Endodermal cell (in vitro differentiated cells): ENCODE results near the gene NEDD4L. TPM values are rescaled to one million over a fixed set of nuclear protein-coding genes. Genes with fewer than 3 reads are reported as not detected.

Experiments
- DNase-seq: peaks from one replicate; pipeline ENCODE4 v3.0.0-alpha.2; 2017
- H3K27ac ChIP-seq: 2 replicates; pipeline ENCODE4 v1.5.1; 2013; ENCODE audit warnings: mild to moderate bottlenecking, low read depth, low read length, moderate library complexity
- H3K27me3 ChIP-seq: 2 replicates; pipeline ENCODE4 v1.6.1; 2013; ENCODE audit warnings: mild to moderate bottlenecking, low read length, moderate library complexity; ENCODE audit not compliant: insufficient read depth, control insufficient read depth, poor library complexity, severe bottlenecking
- H3K36me3 ChIP-seq: 2 replicates; pipeline ENCODE4 v1.7.0; 2013; ENCODE audit warnings: mild to moderate bottlenecking, low read length, moderate library complexity; ENCODE audit not compliant: control insufficient read depth, insufficient read depth
- H3K4me1 ChIP-seq: one replicate; pipeline ENCODE4 v1.7.0; 2013; ENCODE audit warnings: low read length; ENCODE audit not compliant: control insufficient read depth, insufficient read depth
- H3K4me3 ChIP-seq: 2 replicates; pipeline ENCODE4 v1.5.1; 2013; ENCODE audit warnings: mild to moderate bottlenecking, low read length, moderate library complexity
- H3K9ac ChIP-seq: 2 replicates; pipeline ENCODE4 v1.6.1; 2013; ENCODE audit warnings: mild to moderate bottlenecking, low read length, moderate library complexity; ENCODE audit not compliant: poor library complexity, severe bottlenecking; ENCODE audit errors: extremely low read depth
- H3K9me3 ChIP-seq: 2 replicates; pipeline ENCODE4 v1.6.1; 2013; ENCODE audit warnings: mild to moderate bottlenecking, low read length, moderate library complexity; ENCODE audit not compliant: control insufficient read depth
- H3K27ac Mint-ChIP-seq: 2 replicates; pipeline ENCODE4 v1.8.0; 2020; ENCODE audit warnings: mixed read lengths
- H3K27me3 Mint-ChIP-seq: 2 replicates; pipeline ENCODE4 v1.8.0; 2021; ENCODE audit warnings: mild to moderate bottlenecking, mixed read lengths; ENCODE audit not compliant: insufficient read depth
- H3K36me3 Mint-ChIP-seq: 2 replicates; pipeline ENCODE4 v1.8.0; 2020; ENCODE audit warnings: low read depth, mixed read lengths
- H3K4me1 Mint-ChIP-seq: 2 replicates; pipeline ENCODE4 v1.8.0; 2020; ENCODE audit warnings: mixed read lengths
- H3K4me3 Mint-ChIP-seq: 2 replicates; pipeline ENCODE4 v1.8.0; 2020; ENCODE audit warnings: mild to moderate bottlenecking, moderate library complexity, mixed read lengths
- H3K9me3 Mint-ChIP-seq: 2 replicates; pipeline ENCODE4 v1.8.0; 2020; ENCODE audit warnings: mild to moderate bottlenecking, mixed read lengths
- CTCF ChIP-seq: fragments of 200-600 bp; sonication (generic); conservative IDR thresholded peaks from 2 replicates; pipeline ENCODE4 v1.5.0; 2021; ENCODE audit warnings: antibody characterized with exemption, mild to moderate bottlenecking
- WGBS, 2 experiments: methylation state at CpG; one replicate each; pipeline versions ENCODE4 v1.1.5 to v1.1.7; 2013; ENCODE audit warnings: missing lambda C conversion rate in 2 of 2, mixed read lengths in 1 of 2; ENCODE audit not compliant: insufficient coverage in 1 of 2, insufficient read length in 1 of 2; 5-methylcytosine and 5-hydroxymethylcytosine counted together
- total RNA-seq, 2 donors: library from RNA; stranded (reverse); fragmentation: NEBNext Ultra II Directional in 1 of 2; extraction: Animal tissue kit (Norgen Biotek cat#: 25700) in 1 of 2; gene quantifications; 2 replicates in 1 of 2; 3 replicates in 1 of 2; pipeline ENCODE4 v1.2.1, GENCODE V29; 2021

NEDD4L gene
- total RNA-seq, 2 donors from 2014 or later: 70.5 to 75.3 TPM

- no peak for DNase-seq
- Histone ChIP-seq H3K4me3 (no peak overlapping the region), H3K27ac (no peak overlapping the region), H3K27me3 (no peaks in the 10 kb centered on the region), H3K4me1 (peaks cover 3% of the 10 kb centered on the region), H3K9me3 (no peaks in the 10 kb centered on the region), H3K36me3 (peaks cover 54% of the 10 kb centered on the region), H3K9ac (no peak overlapping the region)
- no peak for TF ChIP-seq CTCF
- Mint-ChIP-seq H3K27me3 (no peaks in the 10 kb centered on the region), H3K9me3 (no peaks in the 10 kb centered on the region), H3K4me1 (peaks cover 5% of the 10 kb centered on the region), H3K36me3 (peaks cover 33% of the 10 kb centered on the region), H3K27ac (no peak overlapping the region), H3K4me3 (no peak overlapping the region)
- 88 to 99% methylated on average over 1 to 6 of the region's 6 CpGs for WGBS, 2 experiments
Measured at GRCh38 chr18:58363767-58364540, 319.9 kb downstream of the NEDD4L start.

- peak; percentile 49 for TF ChIP-seq CTCF
- Histone ChIP-seq H3K4me3 (no peak overlapping the region), H3K9ac (no peak overlapping the region), H3K27ac (no peak overlapping the region), H3K4me1 (no peaks in the 10 kb centered on the region), H3K9me3 (no peaks in the 10 kb centered on the region), H3K36me3 (peaks cover 55% of the 10 kb centered on the region), H3K27me3 (no peaks in the 10 kb centered on the region)
- WGBS, 2 experiments: 90 to 97% methylated on average over 6 to 7 of the region's 7 CpGs
- Mint-ChIP-seq H3K27ac (no peak overlapping the region), H3K9me3 (no peaks in the 10 kb centered on the region), H3K4me1 (peaks cover 3% of the 10 kb centered on the region), H3K36me3 (peaks cover 41% of the 10 kb centered on the region), H3K27me3 (no peaks in the 10 kb centered on the region), H3K4me3 (no peak overlapping the region)
- DNase-seq: peak; percentile 49
Measured at GRCh38 chr18:58364876-58365528, 321.0 kb downstream of the NEDD4L start.

GRCh38 chr18:58367425-58368140, 323.6 kb downstream of the NEDD4L start:
- H3K27ac Mint-ChIP-seq: no peak overlapping the region
- H3K36me3 Mint-ChIP-seq: peaks cover 56% of the 10 kb centered on the region
- Histone ChIP-seq H3K36me3 (peaks cover 61% of the 10 kb centered on the region), H3K9me3 (no peaks in the 10 kb centered on the region), H3K27ac (no peak overlapping the region), H3K4me1 (no peaks in the 10 kb centered on the region), H3K9ac (no peak overlapping the region), H3K4me3 (no peak overlapping the region), H3K27me3 (no peaks in the 10 kb centered on the region)
- no peak overlapping the region for H3K4me3 Mint-ChIP-seq
- DNase-seq: no peak
- 94 to 97% methylated on average over 6 to 9 of the region's 9 CpGs for WGBS, 2 experiments
- no peaks in the 10 kb centered on the region for H3K9me3 Mint-ChIP-seq
- no peaks in the 10 kb centered on the region for H3K4me1 Mint-ChIP-seq
- TF ChIP-seq CTCF: no peak
- H3K27me3 Mint-ChIP-seq: no peaks in the 10 kb centered on the region
